Astrocyte of the spinal cord (primary cell): Measurements from ENCODE around the gene RIGI.
"Not testable (repeated sequence)": the region's sequence is repeated elsewhere in the genome, so short reads cannot be mapped to it uniquely, and the experiment has no call there.

ENCODE experiments used
- DNase-seq: peaks from one replicate; pipeline ENCODE4 v3.0.0; 2011; ENCODE audit warnings: low read depth, low spot score
- H3K4me3 ChIP-seq: 2 replicates; pipeline ENCODE4 v1.5.1; 2011; ENCODE audit warnings: low read depth, mild to moderate bottlenecking, low read length, moderate library complexity
- CTCF ChIP-seq: IDR thresholded peaks from 2 replicates; pipeline ENCODE4 v1.5.1; 2012; ENCODE audit warnings: low read depth, mild to moderate bottlenecking, low read length, inconsistent platforms
- in situ Hi-C: cut with HindIII; loops from 2 replicates; pipeline ENCODE4 v1.10.0; 2017; ENCODE audit warnings: low sequenced_read_pairs

Gene RIGI

GRCh38 chr9:32533336-32533735, 7.3 kb upstream of the RIGI start:
- in situ Hi-C loops, result no loop called here
- no peak for TF ChIP-seq CTCF
- H3K4me3 ChIP-seq, result no peak overlapping the region
- DNase-seq, result no peak

- no peak for TF ChIP-seq CTCF
- H3K4me3 ChIP-seq, result peak overlapping the region; percentile 78
- in situ Hi-C loops, result no loop called here
- no peak for DNase-seq
Observed at GRCh38 chr9:32526707-32527048, 682 bp upstream of the RIGI start.

DNA sequence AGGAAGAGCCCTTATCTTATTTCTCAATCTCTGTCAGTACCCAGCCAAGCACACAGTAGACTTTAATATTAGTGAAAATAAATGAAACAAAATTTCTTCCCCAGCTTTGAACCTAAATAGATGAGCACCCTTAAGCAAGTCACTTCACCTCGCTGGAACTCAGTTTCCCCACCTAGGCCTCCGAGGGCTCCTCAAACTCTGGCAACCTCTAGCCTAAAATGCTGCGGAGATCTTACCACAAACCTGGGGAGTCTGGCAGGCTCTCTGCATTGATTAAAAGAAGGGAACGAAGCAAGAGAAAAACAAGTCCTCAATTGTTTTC, 326 bp downstream of the RIGI start:
- TF ChIP-seq CTCF, result no peak
- DNase-seq, result no peak
- in situ Hi-C loops, result no loop called here
- H3K4me3 ChIP-seq, result peak overlapping the region; percentile 78

- peak; percentile 8 for DNase-seq
- H3K4me3 ChIP-seq, result peak overlapping the region; percentile 78
- in situ Hi-C loops, result no loop called here
- TF ChIP-seq CTCF, result no peak
Observed at GRCh38 chr9:32524892-32525708, 896 bp downstream of the RIGI start.

- in situ Hi-C loops, DNase-seq, H3K4me3 ChIP-seq: not testable (repeated sequence)
Observed at GRCh38 chr9:32524558-32524891, 1.5 kb downstream of the RIGI start.

DNA sequence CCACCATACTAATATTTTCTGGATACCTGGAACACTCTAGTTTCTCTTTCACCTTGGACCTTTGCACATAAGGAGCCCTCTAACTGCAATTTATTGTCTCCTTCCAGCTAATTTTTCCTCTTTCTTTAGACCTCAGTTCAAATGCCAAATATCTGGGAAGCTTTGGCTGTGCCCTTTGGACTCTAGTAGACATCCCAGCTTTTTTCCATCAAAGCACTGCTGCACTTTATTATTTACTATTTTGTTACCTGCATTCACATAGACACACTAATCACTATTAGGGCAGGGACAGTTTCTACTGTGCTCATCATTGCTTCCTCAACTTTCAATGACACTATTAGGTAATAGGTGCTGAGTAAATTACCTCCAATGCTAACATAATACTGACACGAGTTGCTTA, 2.1 kb downstream of the RIGI start:
- no peak for TF ChIP-seq CTCF
- no peak for DNase-seq
- H3K4me3 ChIP-seq, result no peak overlapping the region
- in situ Hi-C loops, result no loop called here

- TF ChIP-seq CTCF, result no peak
- H3K4me3 ChIP-seq, result no peak overlapping the region
- DNase-seq, result no peak
- in situ Hi-C loops, result no loop called here
Observed at GRCh38 chr9:32518276-32518675, 7.7 kb downstream of the RIGI start.
